Karpas-422 (cell line): ENCODE results near the gene TMEM198. TPM values are rescaled to one million over a fixed set of nuclear protein-coding genes. Genes with fewer than 3 reads are reported as not detected.

Source experiments
- DNase-seq: peaks from one replicate; pipeline ENCODE4 v3.0.0-alpha.2; 2015
- H2AFZ ChIP-seq: fragments of 200-600 bp; sonication (generic); 2 replicates; pipeline ENCODE4 v1.6.1; 2014; ENCODE audit warnings: antibody characterized with exemption, low read length, mixed read lengths
- H3K27ac ChIP-seq: fragments of 200-600 bp; sonication (generic); 2 replicates; pipeline ENCODE4 v1.5.1; 2014; ENCODE audit warnings: mild to moderate bottlenecking, low read length, moderate library complexity
- H3K27me3 ChIP-seq: fragments of 200-600 bp; sonication (generic); 2 replicates; pipeline ENCODE4 v1.6.1; 2014; ENCODE audit warnings: low read length, mixed read lengths
- H3K36me3 ChIP-seq: fragments of 200-600 bp; sonication (generic); 2 replicates; pipeline ENCODE4 v1.6.1; 2014; ENCODE audit warnings: low read length, mixed read lengths; ENCODE audit not compliant: insufficient read depth
- H3K4me1 ChIP-seq: fragments of 200-600 bp; sonication (generic); 2 replicates; pipeline ENCODE4 v1.6.1; 2014; ENCODE audit warnings: mild to moderate bottlenecking, low read length, mixed read lengths
- H3K4me2 ChIP-seq: fragments of 200-600 bp; sonication (generic); 2 replicates; pipeline ENCODE4 v1.6.1; 2014; ENCODE audit warnings: low read length, low read depth, mild to moderate bottlenecking; ENCODE audit not compliant: poor library complexity, severe bottlenecking
- H3K4me3 ChIP-seq: fragments of 200-600 bp; sonication (generic); 2 replicates; pipeline ENCODE4 v1.5.1; 2014; ENCODE audit warnings: mild to moderate bottlenecking, antibody characterized with exemption, low read length, mixed read lengths
- H3K79me2 ChIP-seq: fragments of 200-600 bp; sonication (generic); 2 replicates; pipeline ENCODE4 v1.6.1; 2014; ENCODE audit warnings: mild to moderate bottlenecking, low read length, mixed read lengths
- H3K9ac ChIP-seq: fragments of 200-600 bp; sonication (generic); 2 replicates; pipeline ENCODE4 v1.6.0; 2014; ENCODE audit warnings: low read length
- H3K9me2 ChIP-seq: fragments of 200-600 bp; sonication (generic), shearing (Covaris generic); replicated peaks from 2 replicates; pipeline ENCODE4 v1.6.0; 2014; ENCODE audit warnings: mild to moderate bottlenecking, low read length, moderate library complexity; ENCODE audit not compliant: insufficient read depth
- H3K9me3 ChIP-seq: fragments of 300-700, 200-600 bp; sonication (generic); 2 replicates; pipeline ENCODE4 v1.6.1; 2014; ENCODE audit warnings: low read length, mixed read lengths
- H4K20me1 ChIP-seq: fragments of 200-600 bp; sonication (generic); 2 replicates; pipeline ENCODE4 v1.6.1; 2014; ENCODE audit warnings: mild to moderate bottlenecking, antibody characterized with exemption, low read length, low read depth; ENCODE audit not compliant: insufficient read depth
- small RNA-seq: library from RNA; depleted of rRNA; stranded (forward); fragments of <200 nt; gene quantifications from one replicate; pipeline ENCODE3, GENCODE V24; 2014
- total RNA-seq: library from RNA; depleted of rRNA; stranded (reverse); fragments of >200 nt; shearing (Covaris generic); gene quantifications from 2 replicates; pipeline ENCODE4 v1.2.3, GENCODE V29; 2014; ENCODE audit warnings: low replicate concordance; rRNA removed

The TMEM198 gene
- total RNA-seq, 1 experiment from 2014 or later: 2.7 TPM

DNA sequence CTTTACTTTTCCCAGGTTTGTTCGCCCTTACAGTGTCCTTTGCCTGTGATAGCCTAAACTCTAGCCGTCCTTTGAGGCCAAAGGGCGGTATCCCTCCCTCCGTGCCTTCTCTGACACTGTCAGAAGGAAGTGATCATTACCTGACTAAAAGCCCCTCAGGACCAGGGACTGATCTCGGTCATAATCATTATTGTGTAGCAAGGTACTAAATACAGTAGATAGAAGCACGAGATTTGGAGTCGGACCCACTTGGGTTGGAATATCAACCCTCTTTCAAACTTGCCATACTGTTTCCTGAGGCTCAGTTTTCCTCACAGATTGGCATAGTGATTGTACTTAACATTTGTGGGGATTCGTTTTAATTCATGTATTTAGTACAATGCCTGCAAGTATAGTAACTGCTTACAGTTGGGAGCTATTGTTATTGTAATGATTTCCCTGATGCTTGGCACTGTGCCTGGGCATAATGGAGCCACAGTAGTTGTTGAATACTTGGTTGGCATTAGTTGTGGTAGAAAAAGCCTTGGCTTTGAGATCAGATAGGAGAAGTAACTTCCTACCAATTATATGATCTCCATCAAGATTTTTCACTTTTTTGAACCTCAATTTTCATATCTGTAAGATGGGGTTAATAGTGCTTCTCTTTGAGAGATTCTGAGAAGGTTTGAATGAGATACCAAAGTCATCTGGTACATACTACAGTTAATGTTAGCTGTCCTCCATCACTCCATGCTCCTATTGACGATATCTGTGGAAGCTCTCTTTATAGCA, 54.7 kb downstream of the TMEM198 start:
- no peak overlapping the region for H3K27ac ChIP-seq
- peak overlapping the region; percentile 69 for H3K4me3 ChIP-seq
- peak overlapping the region; percentile 95 for H3K4me2 ChIP-seq
- H3K27me3 ChIP-seq: no peaks in the 10 kb centered on the region
- peak overlapping the region; percentile 58; the same call in 1 of the 2 replicates for H2AFZ ChIP-seq
- no peaks in the 10 kb centered on the region for H3K9me3 ChIP-seq
- no peaks in the 10 kb centered on the region for H3K36me3 ChIP-seq
- H3K9me2 ChIP-seq: no peaks in the 10 kb centered on the region
- DNase-seq: no peak
- H3K4me1 ChIP-seq: peaks cover 21% of the 10 kb centered on the region
- H3K9ac ChIP-seq: peak overlapping the region; percentile 91
- no peaks in the 10 kb centered on the region for H4K20me1 ChIP-seq
- peaks cover 11% of the 10 kb centered on the region for H3K79me2 ChIP-seq

Small RNA genes within 50 kb of the gene (small RNA-seq; reads per million reads assigned to genes)
- not detected for gene MIR3132
- 1.7 reads per million, percentile 46 among the genes with 10 or more reads in this experiment for gene RN7SKP213

Other genes with a start within 250 kb of the TMEM198 start
- gene PTPRN, start 234.6 kb upstream of the TMEM198 start, total RNA-seq: not detected in 2 replicates
- not detected in 2 replicates for gene RESP18, start 211.3 kb upstream of the TMEM198 start, total RNA-seq
- gene DNPEP, start 156.1 kb upstream of the TMEM198 start, total RNA-seq: 74.6 and 77.9 TPM in 2 replicates
- not detected in 2 replicates for gene DES, start 125.7 kb upstream of the TMEM198 start, total RNA-seq
- not detected in 2 replicates for gene SPEG, start 109.2 kb upstream of the TMEM198 start, total RNA-seq
- gene GMPPA, start 45.1 kb upstream of the TMEM198 start, total RNA-seq: 10.5 and 17.1 TPM in 2 replicates
- 0.32 TPM in 1 of 2 replicates, not detected in the other for gene ASIC4, start 29.5 kb upstream of the TMEM198 start, total RNA-seq
- gene CHPF, start 219 bp upstream of the TMEM198 start, total RNA-seq: 25.5 and 44.5 TPM in 2 replicates
- not detected in 2 replicates for gene OBSL1, start 27.5 kb downstream of the TMEM198 start, total RNA-seq
- not detected in 2 replicates for gene INHA, start 28.3 kb downstream of the TMEM198 start, total RNA-seq
- 19.8 and 24.0 TPM in 2 replicates for gene STK11IP, start 53.8 kb downstream of the TMEM198 start, total RNA-seq
- gene SLC4A3, start 83.6 kb downstream of the TMEM198 start, total RNA-seq: not detected in 2 replicates